Measurements from ENCODE around the gene TCF4.

GRCh38 chr18:55396979-55397378, 191.0 kb downstream of the TCF4 start:
- TF ChIP-seq SCRT1 (tag by site-specific recombination; IDR thresholded peaks at IDR 0.05; ENCODE audit: borderline replicate concordance), result no peak
- TF ChIP-seq CTCF (tag by site-specific recombination; IDR thresholded peaks at IDR 0.05), result no peak
- no peak for TF ChIP-seq BCL11A (tag by site-specific recombination; IDR thresholded peaks at IDR 0.05; ENCODE audit: low read depth)
- TF ChIP-seq TRIM28 (IDR thresholded peaks at IDR 0.05; ENCODE audit: borderline replicate concordance, low read length), result no peak
